Measurements from ENCODE around the gene ST3GAL6.

The ST3GAL6 gene

DNA sequence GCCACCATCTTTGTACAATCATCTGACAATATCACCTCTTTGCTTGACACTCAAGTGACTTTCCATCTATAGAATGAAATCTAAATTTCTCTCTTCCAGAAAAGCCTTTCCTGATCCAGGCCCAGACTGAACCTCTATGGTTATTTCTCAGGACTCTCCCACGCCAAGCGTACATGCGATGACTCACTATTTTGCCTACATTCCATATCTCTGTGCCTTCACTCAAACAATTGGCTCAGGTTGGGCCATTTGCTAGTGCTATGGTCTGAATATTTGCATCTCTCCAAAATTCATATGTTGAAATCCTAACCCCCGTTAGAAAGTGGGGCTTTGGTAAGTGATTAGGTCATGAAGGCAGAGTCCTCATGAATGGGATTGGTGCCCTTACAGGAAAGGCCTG, 43.9 kb downstream of the ST3GAL6 start:
- no peak overlapping the region for H3K9ac ChIP-seq (ENCODE audit: low read length)
- H3K36me3 ChIP-seq (ENCODE audit: insufficient read depth, low read length), result peaks cover 33% of the 10 kb centered on the region
- no peaks in the 10 kb centered on the region for H3K4me1 ChIP-seq (ENCODE audit: insufficient read depth, low read length)
- no peak overlapping the region for H3K4me3 ChIP-seq (ENCODE audit: low read depth in 1 of 2, low read length in 2 of 2)
- H3K9me3 ChIP-seq (ENCODE audit: low read length), result no peaks in the 10 kb centered on the region
- no peaks in the 10 kb centered on the region for H3K27me3 ChIP-seq (ENCODE audit: control insufficient read depth in 1 of 2, insufficient read depth in 2 of 2, low read length in 2 of 2)
- no peak overlapping the region for H3K27ac ChIP-seq (ENCODE audit: low read depth, low read length)

DNA sequence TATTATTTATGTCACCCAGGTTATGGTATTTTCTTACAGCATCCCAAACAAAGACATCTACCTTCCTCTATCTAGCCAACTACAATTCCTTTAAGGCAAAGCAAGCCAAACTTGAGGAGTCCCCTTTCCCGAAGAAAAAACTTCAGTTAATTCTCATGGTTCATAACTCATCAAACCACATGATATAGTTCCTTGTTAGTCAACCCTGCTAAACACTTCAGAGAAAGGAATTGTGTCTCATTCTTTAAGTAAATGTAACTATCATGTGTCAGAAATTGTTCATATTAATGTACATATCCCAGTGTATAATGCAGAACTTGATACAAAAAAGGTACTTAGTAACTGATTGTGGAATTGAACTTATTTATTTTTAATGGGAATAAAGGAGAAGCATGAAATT, 44.4 kb downstream of the ST3GAL6 start:
- H3K4me3 ChIP-seq (ENCODE audit: low read depth in 1 of 2, low read length in 2 of 2), result no peak overlapping the region
- H3K36me3 ChIP-seq (ENCODE audit: insufficient read depth, low read length), result peaks cover 33% of the 10 kb centered on the region
- no peak overlapping the region for H3K27ac ChIP-seq (ENCODE audit: low read depth, low read length)
- H3K27me3 ChIP-seq (ENCODE audit: control insufficient read depth in 1 of 2, insufficient read depth in 2 of 2, low read length in 2 of 2), result no peaks in the 10 kb centered on the region
- no peak overlapping the region for H3K9ac ChIP-seq (ENCODE audit: low read length)
- no peaks in the 10 kb centered on the region for H3K4me1 ChIP-seq (ENCODE audit: insufficient read depth, low read length)
- no peaks in the 10 kb centered on the region for H3K9me3 ChIP-seq (ENCODE audit: low read length)

DNA sequence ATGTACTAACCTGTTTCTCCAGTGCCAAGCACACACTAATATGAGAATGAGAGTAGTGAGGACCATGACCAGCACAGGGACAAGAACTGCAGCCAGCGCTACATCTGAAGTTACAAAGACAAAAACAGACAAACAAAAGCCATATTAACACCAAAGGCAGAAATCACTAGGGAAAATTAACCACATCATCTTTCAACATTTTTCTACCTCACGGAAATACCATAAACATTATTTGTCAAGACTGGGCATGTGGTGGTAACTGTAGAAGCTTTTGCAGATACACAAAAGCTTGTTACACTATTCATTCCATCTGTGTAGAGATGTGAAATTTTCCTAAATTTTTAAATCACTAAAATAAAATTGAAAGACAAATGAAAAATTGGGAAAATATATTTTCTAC, 44.9 kb downstream of the ST3GAL6 start:
- H3K36me3 ChIP-seq (ENCODE audit: insufficient read depth, low read length), result peaks cover 33% of the 10 kb centered on the region
- H3K9ac ChIP-seq (ENCODE audit: low read length), result no peak overlapping the region
- H3K9me3 ChIP-seq (ENCODE audit: low read length), result no peaks in the 10 kb centered on the region
- no peak overlapping the region for H3K27ac ChIP-seq (ENCODE audit: low read depth, low read length)
- H3K27me3 ChIP-seq (ENCODE audit: control insufficient read depth in 1 of 2, insufficient read depth in 2 of 2, low read length in 2 of 2), result no peaks in the 10 kb centered on the region
- no peaks in the 10 kb centered on the region for H3K4me1 ChIP-seq (ENCODE audit: insufficient read depth, low read length)
- no peak overlapping the region for H3K4me3 ChIP-seq (ENCODE audit: low read depth in 1 of 2, low read length in 2 of 2)

DNA sequence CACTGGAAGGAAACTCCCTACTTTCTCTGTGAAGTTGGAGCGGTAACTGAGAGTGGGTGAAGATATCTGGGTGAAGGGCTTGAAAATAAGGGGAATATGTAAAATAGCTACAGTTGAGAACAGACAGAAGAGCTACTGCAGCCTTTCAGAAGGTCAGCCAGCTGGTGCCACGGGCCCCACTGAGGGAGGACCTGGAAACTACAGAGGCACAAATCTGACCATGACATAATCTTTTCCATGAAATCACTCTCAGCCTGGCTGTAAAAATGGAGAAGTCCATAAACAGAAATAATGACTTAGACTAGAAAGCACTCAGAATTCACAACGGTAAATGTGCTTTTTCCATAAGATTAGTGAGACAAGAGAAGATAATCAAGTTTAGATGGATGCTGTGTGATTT, 46.4 kb downstream of the ST3GAL6 start:
- Histone ChIP-seq H3K4me1 (ENCODE audit: insufficient read depth, low read length) (no peaks in the 10 kb centered on the region), H3K9ac (ENCODE audit: low read length) (no peak overlapping the region), H3K36me3 (ENCODE audit: insufficient read depth, low read length) (peaks cover 33% of the 10 kb centered on the region), H3K4me3 (ENCODE audit: low read depth in 1 of 2, low read length in 2 of 2) (no peak overlapping the region), H3K9me3 (ENCODE audit: low read length) (no peaks in the 10 kb centered on the region), H3K27ac (ENCODE audit: low read depth, low read length) (no peak overlapping the region), H3K27me3 (ENCODE audit: control insufficient read depth in 1 of 2, insufficient read depth in 2 of 2, low read length in 2 of 2) (no peaks in the 10 kb centered on the region)

DNA sequence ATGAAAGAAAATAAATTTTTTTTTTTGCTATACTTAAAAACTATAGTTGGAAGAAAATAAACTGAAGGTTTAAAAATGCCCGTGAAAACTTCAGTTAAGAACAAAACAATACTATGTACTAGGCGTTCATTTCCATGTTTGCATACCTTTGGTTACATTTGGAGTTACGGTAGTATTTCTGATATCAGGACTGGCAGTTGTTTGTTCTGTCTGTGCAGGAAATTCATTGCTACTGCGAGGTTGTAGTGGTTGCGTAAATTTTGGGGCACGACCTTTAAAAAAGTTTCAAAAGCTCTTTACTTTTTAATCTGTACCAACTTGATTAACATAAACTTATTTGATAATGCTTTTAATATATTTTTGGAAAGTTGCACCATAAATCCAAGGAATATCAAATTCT, 47.9 kb downstream of the ST3GAL6 start:
- Histone ChIP-seq H3K9me3 (ENCODE audit: low read length) (no peaks in the 10 kb centered on the region), H3K27ac (ENCODE audit: low read depth, low read length) (no peak overlapping the region), H3K4me3 (ENCODE audit: low read depth in 1 of 2, low read length in 2 of 2) (no peak overlapping the region), H3K27me3 (ENCODE audit: control insufficient read depth in 1 of 2, insufficient read depth in 2 of 2, low read length in 2 of 2) (no peaks in the 10 kb centered on the region), H3K4me1 (ENCODE audit: insufficient read depth, low read length) (no peaks in the 10 kb centered on the region), H3K9ac (ENCODE audit: low read length) (no peak overlapping the region), H3K36me3 (ENCODE audit: insufficient read depth, low read length) (peaks cover 27% of the 10 kb centered on the region)

DNA sequence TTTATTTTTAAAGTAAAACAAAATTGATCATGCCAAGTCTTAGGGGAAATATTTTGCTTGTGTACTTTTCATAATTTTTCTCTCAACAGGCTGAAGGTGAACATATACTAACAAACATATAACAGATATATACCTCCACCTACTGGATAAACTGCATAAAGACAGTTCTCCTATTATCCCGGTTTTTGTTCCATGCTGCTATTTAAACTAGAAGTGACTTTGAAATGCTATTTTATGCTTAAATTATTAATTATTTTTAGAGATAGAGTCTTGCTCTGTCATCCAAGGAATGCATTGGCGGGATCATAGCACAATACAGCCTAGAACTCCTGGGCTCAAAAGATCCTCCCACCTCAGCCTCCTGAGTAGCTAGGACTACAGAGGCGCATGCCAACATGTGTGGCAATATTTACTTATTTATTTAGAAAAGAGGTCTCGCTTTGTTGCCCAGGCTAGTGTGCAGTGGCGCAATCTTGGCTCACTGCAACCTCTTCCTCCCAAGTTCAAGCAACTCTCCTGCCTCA, 49.8 kb downstream of the ST3GAL6 start:
- Histone ChIP-seq H3K9me3 (ENCODE audit: low read length) (no peaks in the 10 kb centered on the region), H3K36me3 (ENCODE audit: insufficient read depth, low read length) (peaks cover 20% of the 10 kb centered on the region), H3K9ac (ENCODE audit: low read length) (no peak overlapping the region), H3K27me3 (ENCODE audit: control insufficient read depth in 1 of 2, insufficient read depth in 2 of 2, low read length in 2 of 2) (no peaks in the 10 kb centered on the region), H3K27ac (ENCODE audit: low read depth, low read length) (no peak overlapping the region), H3K4me3 (ENCODE audit: low read depth in 1 of 2, low read length in 2 of 2) (no peak overlapping the region), H3K4me1 (ENCODE audit: insufficient read depth, low read length) (no peaks in the 10 kb centered on the region)

DNA sequence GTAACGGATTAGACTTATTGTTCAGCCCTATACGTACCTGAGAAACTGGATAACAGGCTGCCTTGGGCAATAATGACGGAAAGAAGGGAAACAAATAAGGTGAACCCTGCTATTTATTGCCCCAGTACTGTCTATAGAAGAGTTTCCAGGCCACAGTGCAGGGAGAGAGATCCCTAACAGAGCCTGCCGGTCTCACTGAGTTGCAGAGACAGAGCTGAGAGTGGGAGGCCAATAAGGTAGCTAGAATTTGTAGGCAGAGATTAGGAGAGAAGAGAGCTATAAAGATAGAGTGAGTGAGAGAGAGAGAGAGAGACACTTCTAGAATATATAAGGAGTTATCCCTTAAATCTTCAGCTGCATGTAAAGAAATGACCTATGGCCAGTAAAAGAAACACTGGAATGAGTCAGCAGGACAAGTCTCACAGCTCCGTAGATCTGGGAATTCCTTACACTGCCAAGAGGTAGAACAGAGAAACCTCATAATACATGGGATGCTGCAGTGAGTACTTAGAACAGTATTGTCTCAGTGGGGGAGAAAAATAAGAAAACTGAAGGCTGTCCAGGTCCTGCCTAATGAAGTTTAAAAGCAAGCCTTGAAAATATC, 51.8 kb downstream of the ST3GAL6 start:
- H3K4me3 ChIP-seq (ENCODE audit: low read depth in 1 of 2, low read length in 2 of 2), result no peak overlapping the region
- no peak overlapping the region for H3K27ac ChIP-seq (ENCODE audit: low read depth, low read length)
- H3K27me3 ChIP-seq (ENCODE audit: control insufficient read depth in 1 of 2, insufficient read depth in 2 of 2, low read length in 2 of 2), result no peaks in the 10 kb centered on the region
- peaks cover 19% of the 10 kb centered on the region for H3K36me3 ChIP-seq (ENCODE audit: insufficient read depth, low read length)
- no peaks in the 10 kb centered on the region for H3K9me3 ChIP-seq (ENCODE audit: low read length)
- no peaks in the 10 kb centered on the region for H3K4me1 ChIP-seq (ENCODE audit: insufficient read depth, low read length)
- H3K9ac ChIP-seq (ENCODE audit: low read length), result no peak overlapping the region

DNA sequence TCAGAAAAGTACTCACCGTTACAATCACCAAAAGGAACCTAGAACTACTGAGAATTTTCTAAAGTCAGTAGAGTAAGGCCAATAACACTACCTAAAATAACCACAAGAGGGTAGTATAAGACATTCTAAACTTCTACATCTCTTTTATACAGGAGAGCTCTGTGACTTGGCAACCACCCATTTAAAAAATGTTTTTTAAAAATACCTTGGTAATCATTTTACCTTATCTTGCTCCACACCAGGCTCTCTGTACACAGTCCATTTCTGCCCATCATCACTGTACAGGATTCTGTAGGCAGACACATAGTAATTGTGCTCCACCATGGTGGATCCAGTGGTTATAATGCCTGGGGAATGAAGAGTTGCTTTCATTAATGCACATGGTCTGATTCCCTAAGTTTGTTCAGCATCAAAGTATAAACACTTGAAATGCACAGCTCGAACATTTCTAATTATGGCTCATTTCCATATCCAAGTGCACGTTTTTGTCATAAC, 54.5 kb downstream of the ST3GAL6 start:
- Histone ChIP-seq H3K9ac (ENCODE audit: low read length) (no peak overlapping the region), H3K9me3 (ENCODE audit: low read length) (no peaks in the 10 kb centered on the region), H3K27me3 (ENCODE audit: control insufficient read depth in 1 of 2, insufficient read depth in 2 of 2, low read length in 2 of 2) (no peaks in the 10 kb centered on the region), H3K36me3 (ENCODE audit: insufficient read depth, low read length) (peaks cover 12% of the 10 kb centered on the region), H3K4me1 (ENCODE audit: insufficient read depth, low read length) (no peaks in the 10 kb centered on the region), H3K4me3 (ENCODE audit: low read depth in 1 of 2, low read length in 2 of 2) (no peak overlapping the region), H3K27ac (ENCODE audit: low read depth, low read length) (no peak overlapping the region)

DNA sequence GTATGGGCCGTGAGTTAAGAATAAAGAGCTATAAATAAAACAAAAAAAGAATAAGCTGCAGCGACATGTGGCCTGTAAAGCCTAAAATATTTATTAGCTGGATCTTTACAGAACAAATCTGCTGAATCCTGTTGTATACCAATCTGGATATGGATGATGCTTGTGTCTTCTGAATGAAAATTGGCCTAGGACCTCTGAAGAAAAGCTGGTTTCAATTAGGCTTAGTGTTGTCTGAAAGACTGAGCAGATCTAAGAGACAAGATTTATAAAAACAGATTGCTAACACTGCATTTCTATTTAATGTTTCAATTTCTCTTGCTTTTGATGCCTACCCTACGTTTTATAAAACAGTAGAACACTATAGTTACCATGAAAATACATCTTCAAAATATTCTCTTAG, 57.9 kb downstream of the ST3GAL6 start:
- Histone ChIP-seq H3K4me3 (ENCODE audit: low read depth in 1 of 2, low read length in 2 of 2) (no peak overlapping the region), H3K9me3 (ENCODE audit: low read length) (no peaks in the 10 kb centered on the region), H3K9ac (ENCODE audit: low read length) (no peak overlapping the region), H3K4me1 (ENCODE audit: insufficient read depth, low read length) (no peaks in the 10 kb centered on the region), H3K36me3 (ENCODE audit: insufficient read depth, low read length) (peaks cover 12% of the 10 kb centered on the region), H3K27me3 (ENCODE audit: control insufficient read depth in 1 of 2, insufficient read depth in 2 of 2, low read length in 2 of 2) (no peaks in the 10 kb centered on the region), H3K27ac (ENCODE audit: low read depth, low read length) (no peak overlapping the region)

DNA sequence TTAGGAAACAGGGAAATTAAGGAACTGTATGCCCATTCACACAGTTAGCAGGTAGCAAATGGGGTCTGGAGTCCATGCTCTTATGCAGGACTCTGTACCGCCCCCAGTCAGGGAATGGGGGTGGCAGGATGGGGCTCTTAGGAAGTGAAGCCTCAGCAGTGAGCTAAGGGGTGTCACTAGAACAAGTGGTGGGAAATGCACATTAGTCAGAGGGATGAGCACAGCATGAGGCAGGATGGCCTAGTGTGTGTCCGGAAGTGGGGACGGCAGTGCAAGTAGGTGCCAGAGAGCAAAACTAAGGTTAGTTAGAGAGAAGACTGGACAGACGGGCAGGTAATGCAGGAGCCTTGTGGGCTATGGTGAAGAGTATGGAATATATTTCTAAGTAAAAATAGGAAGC, 60.7 kb downstream of the ST3GAL6 start:
- Histone ChIP-seq H3K9ac (ENCODE audit: low read length) (no peak overlapping the region), H3K27ac (ENCODE audit: low read depth, low read length) (no peak overlapping the region), H3K9me3 (ENCODE audit: low read length) (no peaks in the 10 kb centered on the region), H3K27me3 (ENCODE audit: control insufficient read depth in 1 of 2, insufficient read depth in 2 of 2, low read length in 2 of 2) (no peaks in the 10 kb centered on the region), H3K4me1 (ENCODE audit: insufficient read depth, low read length) (no peaks in the 10 kb centered on the region), H3K4me3 (ENCODE audit: low read depth in 1 of 2, low read length in 2 of 2) (no peak overlapping the region), H3K36me3 (ENCODE audit: insufficient read depth, low read length) (no peaks in the 10 kb centered on the region)

DNA sequence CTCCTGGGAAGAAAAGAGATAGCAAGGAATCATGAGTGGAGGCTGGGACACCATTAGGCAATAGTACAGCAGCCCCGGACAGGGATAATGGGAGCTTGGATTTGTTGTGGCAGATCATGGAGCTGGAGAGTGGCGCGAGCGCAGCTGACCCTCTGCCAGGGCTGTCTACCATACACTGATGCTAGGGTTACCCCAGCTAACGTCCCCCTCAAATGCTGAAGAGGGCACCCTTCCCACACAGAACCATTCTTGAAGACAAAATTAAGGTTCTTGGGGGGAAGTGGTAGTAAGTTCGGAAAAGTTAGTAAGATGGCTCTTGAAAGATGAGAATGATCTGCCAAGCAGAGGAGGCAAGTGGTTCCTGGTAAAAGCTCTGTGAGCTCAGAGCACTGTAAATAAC, 61.1 kb downstream of the ST3GAL6 start:
- Histone ChIP-seq H3K9ac (ENCODE audit: low read length) (no peak overlapping the region), H3K27me3 (ENCODE audit: control insufficient read depth in 1 of 2, insufficient read depth in 2 of 2, low read length in 2 of 2) (no peaks in the 10 kb centered on the region), H3K27ac (ENCODE audit: low read depth, low read length) (no peak overlapping the region), H3K4me3 (ENCODE audit: low read depth in 1 of 2, low read length in 2 of 2) (no peak overlapping the region), H3K36me3 (ENCODE audit: insufficient read depth, low read length) (no peaks in the 10 kb centered on the region), H3K4me1 (ENCODE audit: insufficient read depth, low read length) (no peaks in the 10 kb centered on the region), H3K9me3 (ENCODE audit: low read length) (no peaks in the 10 kb centered on the region)

DNA sequence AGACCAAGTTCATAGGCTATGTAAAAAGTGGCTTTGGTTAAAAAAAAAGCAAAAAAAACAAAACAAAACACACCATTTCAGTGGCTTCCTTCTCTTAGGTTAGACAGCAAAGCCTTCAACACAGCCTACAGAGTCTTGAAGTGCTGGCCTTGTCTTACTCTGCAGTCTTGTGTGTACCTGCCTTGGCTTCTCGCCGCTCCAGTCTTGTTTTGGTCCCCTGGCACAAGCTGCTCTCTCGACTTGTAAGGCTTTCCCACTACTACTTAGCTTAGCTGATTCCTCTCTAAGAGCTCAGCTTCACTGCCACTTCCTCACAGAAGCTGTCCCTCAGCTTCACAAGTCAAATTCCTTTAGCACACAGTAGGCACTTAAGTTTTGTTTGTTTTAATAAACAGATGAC, 63.0 kb downstream of the ST3GAL6 start:
- H3K9me3 ChIP-seq (ENCODE audit: low read length), result no peaks in the 10 kb centered on the region
- H3K4me3 ChIP-seq (ENCODE audit: low read depth in 1 of 2, low read length in 2 of 2), result no peak overlapping the region
- no peak overlapping the region for H3K9ac ChIP-seq (ENCODE audit: low read length)
- no peaks in the 10 kb centered on the region for H3K36me3 ChIP-seq (ENCODE audit: insufficient read depth, low read length)
- H3K27ac ChIP-seq (ENCODE audit: low read depth, low read length), result no peak overlapping the region
- no peaks in the 10 kb centered on the region for H3K4me1 ChIP-seq (ENCODE audit: insufficient read depth, low read length)
- no peaks in the 10 kb centered on the region for H3K27me3 ChIP-seq (ENCODE audit: control insufficient read depth in 1 of 2, insufficient read depth in 2 of 2, low read length in 2 of 2)
